K562 treated with DMSO at 1 percent for 4 hours (cell line): ENCODE measurements around the gene SP100. TPM values are rescaled to one million over a fixed set of nuclear protein-coding genes. Genes with fewer than 3 reads are reported as not detected.

Experiments
- total RNA-seq: library from RNA; unstranded; fragments of 300-600 nt; gene quantifications from 2 replicates; pipeline ENCODE4 v1.2.3, GENCODE V29; 2022; ENCODE audit not compliant: insufficient read depth

The SP100 gene
- 16.0 and 19.7 TPM in 2 replicates for total RNA-seq

GRCh38 chr2:230416061-230416721, at the start of gene SP100:
TSS of gene SP100 (plus strand) at chr2:230416201. CDS start at chr2:230416297, 96 bp downstream.

Other genes starting within 250 kb of the SP100 start
- gene SP110, start 196.2 kb upstream of the SP100 start, total RNA-seq, result 4.0 and 4.2 TPM in 2 replicates
- gene SP140, start 190.5 kb upstream of the SP100 start, total RNA-seq, result 0.25 TPM in 1 of 2 replicates, not detected in the other
- 11.0 and 14.6 TPM in 2 replicates for gene SP140L, start 89.0 kb upstream of the SP100 start, total RNA-seq